Heart left ventricle (tissue), 13 donors: Measurements from ENCODE around the gene KCNMA1.

Experiments
- CTCF ChIP-seq, 12 donors: fragments of 200-600 bp; sonication (generic) in 4 of 12; IDR thresholded peaks; one replicate each; pipeline versions ENCODE4 v1.5.0 to v1.8.0; 2018 to 2022; ENCODE audit warnings: antibody characterized with exemption in 12 of 12, mild to moderate bottlenecking in 5 of 12
- POLR2A ChIP-seq, 2 donors: fragments of 450-650 bp; IDR thresholded peaks; one replicate each; pipeline ENCODE4 v1.6.1; 2017; ENCODE audit warnings: antibody characterized with exemption in 2 of 2, mild to moderate bottlenecking in 2 of 2, moderate library complexity in 2 of 2
- donor health status: ischemic (EF 13 %, LVEDD 7.1; RV severe dilation, severe dysfunction).
- donor health status: DM: no; HTN: yes; CAD: no.
- donor health status: DM: no; HTN: no; CAD: no.
- donor health status: ischemic (EF 25% LVEDD 6.9; RV normal size, moderate dysfunction).
- donor health status: ischemic (EF 25% LVEDD 5.7; RV mildly dilated, moderate dysfunction).
- donor health status: ischemic (EF 35%, LVEDD 5.7; RV mildly dilated, moderate dysfunction).
- donor health status: nonischemic (EF 11% LVEDD 7.7; RV severe dilation, severe dysfunction).
- donor health status: DM: yes; HTN: yes; CAD: no.
- donor health status: PGD.
- donor health status: ischemic (EF 29% LVEDD 5.4; RV normal size, mild dysfunction).
- donor health status: nonischemic (EF 23%, LVEDD 6.1; RV moderate dilation, normal function).

- TF ChIP-seq CTCF (IDR thresholded peaks at IDR 0.05) (no peak), POLR2A (IDR thresholded peaks at IDR 0.05) (no peak)
Observed at GRCh38 chr10:77406764-77407430, 230.7 kb downstream of the KCNMA1 start.
